ENCODE results near the gene RSL24D1. TPM values are rescaled to one million over a fixed set of nuclear protein-coding genes. Genes with fewer than 3 reads are reported as not detected.
A peak's percentile ranks its signal among the peaks of the same experiment; 100 is the strongest.

The RSL24D1 gene
- total RNA-seq (2014; rRNA removed; shearing (Covaris generic)) = 148 and 163 TPM in 2 replicates
- 199 and 232 TPM in 2 replicates for polyA plus RNA-seq (2015; cell fraction: cytosol; rRNA removed)
- 95.1 and 114 TPM in 2 replicates for polyA plus RNA-seq (2015; cell fraction: nucleus; rRNA removed)

DNA sequence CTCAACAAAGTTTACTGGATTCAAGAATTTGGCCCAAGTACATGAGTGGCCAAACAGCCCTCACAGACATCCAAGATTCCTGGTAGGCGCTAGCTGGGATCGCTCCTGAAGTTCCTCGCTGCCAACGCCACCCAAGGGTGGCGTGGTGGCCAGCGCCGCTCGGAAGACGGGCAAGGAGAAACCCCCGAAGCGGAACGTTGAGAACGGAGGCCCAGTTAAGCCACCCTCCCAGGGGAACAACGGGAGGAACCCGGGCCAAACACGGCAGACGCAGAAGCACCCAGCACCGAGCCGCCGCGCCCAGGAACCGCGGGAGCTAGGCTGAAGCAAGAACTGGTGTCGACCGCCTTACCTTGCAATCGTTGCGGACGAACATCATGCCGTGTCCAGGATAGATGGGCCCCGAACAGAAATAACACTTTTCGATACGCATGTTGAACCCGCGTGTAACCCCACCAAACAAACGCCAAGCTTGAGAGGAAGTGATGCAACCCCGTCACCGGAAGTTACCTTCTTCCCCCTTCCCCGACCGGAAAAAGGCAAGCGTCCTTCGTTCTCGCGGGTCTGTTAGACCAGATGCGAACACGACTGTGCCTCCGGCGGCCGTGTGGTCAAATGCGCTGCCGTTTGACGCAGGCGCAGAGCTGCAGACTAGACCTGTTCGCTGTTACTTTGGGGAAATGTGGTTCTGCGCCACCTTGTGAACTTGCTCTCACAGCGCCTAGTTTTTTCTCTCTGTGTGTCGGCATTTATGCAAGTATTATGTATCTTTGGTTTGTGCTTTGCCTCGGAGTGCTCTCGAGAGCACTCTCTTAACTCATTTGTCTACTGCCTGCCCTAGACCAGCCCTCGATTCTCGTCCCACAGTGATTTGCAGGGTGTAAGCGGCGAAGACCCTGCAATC lies at the start of gene RSL24D1:
Gene RSL24D1, minus strand, starts transcription at position 484 of the 904 bp plus-strand sequence. Its CDS starts 51 bp downstream, at position 433.
- peak; percentile 98 for DNase-seq (ENCODE audit: low read depth)

DNA sequence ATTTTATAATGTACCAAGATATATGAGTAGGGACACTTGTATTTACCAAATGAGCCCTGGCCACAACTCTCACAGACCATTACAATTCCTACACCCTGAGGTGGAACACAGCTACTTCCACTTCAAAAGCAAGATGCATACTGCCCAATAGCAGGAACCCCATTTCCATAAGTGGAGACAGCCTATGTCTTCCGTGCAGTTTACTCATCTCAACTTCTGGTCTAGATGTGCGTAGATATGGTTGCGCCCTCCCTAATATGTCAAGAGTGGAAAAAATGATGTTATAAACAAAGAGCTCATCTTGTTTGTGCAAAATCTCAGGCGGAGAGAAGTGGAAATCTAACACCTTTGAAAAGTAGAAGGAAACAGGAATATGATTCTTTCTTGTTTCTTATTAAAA lies 48.3 kb upstream of the RSL24D1 start:
- DNase-seq (ENCODE audit: low read depth) = no peak

GRCh38 chr15:55241891-55242290 lies 45.1 kb upstream of the RSL24D1 start:
- DNase-seq (ENCODE audit: low read depth) = no peak

DNA sequence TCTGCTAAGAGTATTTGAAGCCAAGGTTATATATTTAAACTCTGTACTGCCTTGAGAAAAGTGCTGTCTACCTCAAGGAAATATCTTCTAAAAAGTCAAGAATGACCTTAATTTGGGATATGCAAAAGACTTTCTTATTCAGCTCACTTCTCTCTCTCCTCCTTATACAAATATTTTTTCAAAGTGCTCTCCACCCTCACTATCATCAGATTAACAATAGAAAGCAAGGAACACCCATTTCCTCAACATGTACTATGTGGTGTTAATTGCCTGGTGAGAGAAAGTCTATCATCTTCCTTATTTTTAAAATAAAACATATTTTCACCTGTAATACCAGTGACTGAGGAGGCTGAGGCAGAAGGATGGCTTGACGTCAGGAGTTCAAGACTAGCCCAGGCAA lies 44.4 kb upstream of the RSL24D1 start:
- no peak for DNase-seq (ENCODE audit: low read depth)

DNA sequence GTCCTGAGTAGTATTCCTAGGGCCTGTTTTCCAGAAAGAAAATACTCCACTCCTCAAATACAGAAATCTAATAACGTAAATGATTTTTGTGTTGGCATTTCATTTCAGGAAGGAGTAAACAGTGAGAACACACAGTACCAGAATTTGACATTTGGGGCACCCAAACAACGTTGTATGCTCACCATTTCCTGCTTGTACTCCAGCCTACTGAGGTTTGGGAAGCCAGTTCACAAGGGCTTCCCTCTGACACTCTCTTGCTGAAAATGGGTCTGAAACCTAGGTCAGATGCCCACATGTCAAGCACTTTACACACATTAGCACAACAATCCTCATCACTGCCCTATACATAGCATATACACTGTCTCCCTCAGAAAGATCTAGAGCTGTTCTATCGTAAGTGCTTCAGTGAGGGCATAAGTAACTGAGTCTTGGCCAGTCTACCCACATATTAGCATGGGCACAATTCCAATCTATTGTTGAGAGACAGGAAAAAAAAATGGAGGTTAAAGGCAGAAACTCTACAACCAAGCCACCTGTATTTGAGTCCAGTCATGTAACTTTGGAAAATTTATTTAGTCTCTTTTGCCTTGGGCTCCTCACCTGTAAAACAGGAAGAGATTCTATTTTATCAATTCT lies 43.5 kb upstream of the RSL24D1 start:
- no peak for DNase-seq (ENCODE audit: low read depth)

- DNase-seq (ENCODE audit: low read depth) = no peak
Observed at GRCh38 chr15:55239440-55240124, 42.8 kb upstream of the RSL24D1 start.

GRCh38 chr15:55238877-55239276 lies 42.1 kb upstream of the RSL24D1 start:
- DNase-seq (ENCODE audit: low read depth) = no peak

- DNase-seq (ENCODE audit: low read depth) = no peak
Observed at GRCh38 chr15:55237219-55238130, 40.7 kb upstream of the RSL24D1 start.

- DNase-seq (ENCODE audit: low read depth) = no peak
Observed at GRCh38 chr15:55235546-55236036, 38.9 kb upstream of the RSL24D1 start.

DNA sequence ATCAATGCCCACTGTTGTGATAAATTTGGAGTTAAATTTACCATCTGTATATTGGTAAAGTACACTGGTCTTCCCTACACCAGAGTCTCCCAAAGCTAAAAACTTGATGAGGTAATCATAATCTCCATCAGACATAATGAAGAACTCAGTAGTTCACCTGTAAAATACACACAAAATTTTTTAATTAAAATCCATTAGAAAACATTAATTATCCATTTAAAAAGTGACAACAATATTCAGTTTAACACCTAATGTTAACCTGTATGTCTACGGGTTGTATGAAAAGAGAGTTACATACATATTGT lies 38.0 kb upstream of the RSL24D1 start:
- no peak for DNase-seq (ENCODE audit: low read depth)

DNA sequence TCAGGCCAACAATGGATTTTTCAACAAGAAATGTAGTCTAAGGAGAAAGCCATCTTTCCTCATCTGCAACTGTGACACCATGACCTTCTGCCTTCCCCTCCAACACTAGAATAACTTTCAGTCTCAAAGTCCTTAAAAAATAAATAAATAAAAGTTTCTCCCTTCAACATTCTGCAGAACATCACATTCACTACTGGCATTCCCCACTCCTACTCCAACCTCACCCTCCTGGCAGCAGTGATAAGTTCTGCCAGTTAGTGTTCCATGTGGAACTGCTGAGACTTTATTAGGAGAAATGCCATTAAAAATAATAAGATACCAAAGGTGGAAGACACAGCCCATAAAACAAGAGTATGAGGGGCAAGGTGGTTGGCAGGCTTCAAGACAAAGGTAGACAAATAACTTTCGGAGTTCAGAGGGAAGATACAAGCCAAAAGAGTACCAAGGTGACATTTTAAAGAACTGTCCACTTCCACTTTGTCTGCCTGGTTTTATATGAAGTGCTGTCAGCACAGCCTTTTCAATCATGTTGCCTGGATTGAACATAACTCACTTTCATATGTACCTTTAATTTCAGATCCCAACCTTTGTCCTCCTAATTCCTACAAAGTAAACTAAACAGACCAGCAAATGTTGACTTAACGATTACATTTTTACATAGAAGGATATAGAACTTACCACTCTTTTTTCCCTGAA lies 37.5 kb upstream of the RSL24D1 start:
- no peak for DNase-seq (ENCODE audit: low read depth)

GRCh38 chr15:55231455-55231854 lies 34.7 kb upstream of the RSL24D1 start:
- DNase-seq (ENCODE audit: low read depth) = no peak

DNA sequence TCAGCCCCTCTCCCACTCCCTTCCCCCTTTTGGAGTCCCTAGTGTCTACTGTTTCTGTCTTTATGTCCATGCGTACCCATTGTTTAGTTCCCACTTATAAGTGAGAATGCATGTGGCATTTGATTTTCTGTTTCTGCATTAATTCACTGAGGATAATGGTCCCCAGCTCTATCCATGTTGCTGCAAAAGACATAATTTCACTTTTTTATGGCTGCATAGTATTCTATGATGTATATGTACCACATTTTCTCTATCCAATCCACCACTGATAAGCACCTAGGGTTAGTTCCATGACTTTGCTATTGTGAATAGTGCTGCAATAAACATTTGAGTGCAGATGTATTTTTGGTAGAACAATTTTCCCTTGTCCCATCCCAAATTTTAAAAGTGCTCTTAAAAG lies 34.2 kb upstream of the RSL24D1 start:
- no peak for DNase-seq (ENCODE audit: low read depth)

DNA sequence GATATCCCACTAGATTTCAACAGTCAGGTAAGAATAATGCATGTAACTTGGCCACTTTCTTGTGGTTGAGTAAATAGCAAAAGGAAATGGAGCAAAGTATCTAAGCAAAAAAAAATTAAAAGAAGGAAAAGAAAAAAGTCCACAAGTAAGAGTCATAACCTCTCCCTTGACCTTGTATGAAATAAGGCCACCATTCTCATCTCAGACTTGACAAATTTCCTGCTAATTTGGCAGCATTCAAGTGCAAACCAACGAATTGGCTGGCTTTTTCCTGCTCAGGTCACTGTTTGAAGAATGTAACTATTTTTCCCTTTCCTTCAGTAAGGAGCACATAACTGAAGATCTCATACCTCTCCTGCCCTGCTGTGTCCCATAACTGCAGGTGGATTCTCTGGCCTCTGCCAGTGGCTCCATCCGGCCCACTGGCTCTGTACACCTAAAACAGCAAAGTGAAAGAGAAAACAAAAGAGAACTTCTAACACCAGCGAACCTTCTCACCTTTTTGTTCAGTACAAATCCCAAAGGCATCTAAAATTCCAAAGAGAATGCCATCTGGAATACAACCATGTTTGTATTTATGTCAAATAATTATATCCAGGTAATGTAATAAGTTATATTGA lies 33.4 kb upstream of the RSL24D1 start:
- DNase-seq (ENCODE audit: low read depth) = peak; percentile 73

GRCh38 chr15:55226127-55226526 lies 29.4 kb upstream of the RSL24D1 start:
- no peak for DNase-seq (ENCODE audit: low read depth)

DNA sequence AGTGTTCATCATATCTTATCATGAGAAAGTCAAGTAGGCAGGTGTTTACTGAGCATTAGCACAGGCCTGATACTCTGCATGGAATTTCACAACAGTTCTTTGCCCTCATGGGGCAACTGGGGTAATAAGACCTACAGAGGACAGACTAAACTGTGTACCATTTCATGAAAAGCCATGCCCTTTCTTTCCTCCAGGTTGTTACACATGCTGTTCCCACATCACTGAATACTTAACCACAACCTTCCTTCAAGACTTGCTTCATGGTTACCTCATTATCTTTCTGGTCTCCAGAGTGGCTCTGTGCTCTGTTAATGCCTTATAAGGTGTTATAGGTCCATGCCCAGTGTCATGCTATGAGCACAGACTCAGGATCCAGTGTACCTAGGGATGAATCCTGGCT lies 28.2 kb upstream of the RSL24D1 start:
- peak; percentile 17 for DNase-seq (ENCODE audit: low read depth)

- peak; percentile 8 for DNase-seq (ENCODE audit: low read depth)
Observed at GRCh38 chr15:55222588-55222987, 25.8 kb upstream of the RSL24D1 start.

DNA sequence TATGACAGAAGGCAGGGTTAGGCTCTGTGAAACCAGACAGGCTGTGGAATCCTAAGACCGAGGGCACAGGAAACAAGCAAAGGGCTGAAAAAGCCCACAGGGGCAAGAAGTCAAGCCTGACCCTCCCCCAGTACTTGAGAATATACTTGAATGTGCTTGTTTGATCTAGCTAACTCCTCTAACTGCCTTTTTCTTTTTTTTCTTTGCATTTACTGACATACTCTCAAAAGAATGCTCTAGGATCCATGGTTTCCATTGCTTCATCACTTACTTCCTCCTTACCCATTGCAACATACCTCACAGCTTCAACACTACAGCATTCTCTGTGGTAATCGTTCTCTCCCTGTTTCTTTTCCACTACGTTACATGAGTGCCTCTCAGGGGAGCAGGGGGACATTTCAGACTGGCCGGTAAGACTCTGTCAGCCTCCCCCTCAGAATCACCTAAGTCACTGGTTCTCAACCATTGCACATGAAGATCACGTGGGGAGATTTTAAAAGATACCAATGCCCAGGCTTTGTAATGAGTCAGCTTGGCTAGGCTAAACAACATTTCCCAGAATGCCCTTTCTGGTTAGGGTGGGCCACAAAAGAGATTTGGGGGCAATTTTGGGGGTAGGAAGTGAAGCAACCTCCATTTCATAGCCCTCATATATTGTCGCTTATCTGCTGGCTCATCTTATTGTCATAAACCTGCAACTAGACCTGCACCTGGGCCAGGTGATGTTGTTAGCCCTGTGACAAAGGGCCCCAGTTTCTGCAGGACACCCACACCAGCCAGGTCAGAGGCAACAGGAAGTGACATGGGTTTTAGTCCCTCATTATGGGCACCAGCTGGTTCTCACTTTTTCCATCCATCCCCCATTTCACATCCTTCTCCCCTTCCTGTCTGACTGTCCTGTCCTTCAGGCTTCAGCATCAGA lies 24.6 kb upstream of the RSL24D1 start:
- DNase-seq (ENCODE audit: low read depth) = peak; percentile 96

DNA sequence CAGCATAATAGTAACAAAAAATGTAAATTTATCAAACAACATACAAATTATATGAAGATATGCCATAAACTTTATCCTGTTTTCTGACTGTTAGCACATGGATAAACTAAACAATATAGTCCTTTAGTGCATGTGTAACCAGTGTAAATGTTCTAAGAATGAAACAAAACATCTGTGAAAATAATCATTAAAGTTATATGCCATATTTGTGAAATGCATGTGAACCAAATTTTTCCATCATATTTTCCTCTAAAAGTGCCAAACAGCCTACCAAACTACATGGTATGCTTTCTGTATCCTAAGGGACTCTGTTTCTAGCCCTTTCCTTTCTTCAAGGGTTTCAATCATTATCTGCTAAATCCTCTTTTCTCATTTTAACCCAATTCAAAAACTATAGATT lies 23.9 kb upstream of the RSL24D1 start:
- DNase-seq (ENCODE audit: low read depth) = no peak

Data from HT1080 (cell line).